HEK293 (cell line): ENCODE data around the gene C6orf118.

Source experiments
- CTCF ChIA-PET: fragments of 350-600 bp; formaldehyde crosslinking; extraction: SDS; loops from one replicate; lab custom pipeline; 2021; ENCODE audit warnings: antibody characterized with exemption; lab: Yijun Ruan, JAX
- POLR2A ChIA-PET: fragments of 300-600 bp; formaldehyde crosslinking; extraction: SDS; loops from one replicate; lab custom pipeline; 2020; ENCODE audit warnings: antibody characterized with exemption, inconsistent platforms; lab: Yijun Ruan, JAX
- H3K27ac ChIP-seq: fragments of 200-500 bp; sonication (Bioruptor generic); 2 replicates; pipeline ENCODE4 v1.5.1; 2014; ENCODE audit warnings: low read depth, low read length, control low read depth, inconsistent platforms; ENCODE audit errors: extremely low read depth
- H3K36me3 ChIP-seq, 2 experiments: fragments of 200-500 bp in 1 of 2; sonication (Bioruptor generic) in 1 of 2; 1 replicate in 1 of 2; 2 replicates in 1 of 2; pipeline ENCODE4 v1.5.1; 2014 to 2017; ENCODE audit warnings: inconsistent platforms in 2 of 2, low read length in 2 of 2; ENCODE audit not compliant: control insufficient read depth in 2 of 2, insufficient read depth in 1 of 2
- H3K4me1 ChIP-seq: fragments of 200-500 bp; sonication (Bioruptor generic); 2 replicates; pipeline ENCODE4 v1.5.1; 2014; ENCODE audit warnings: mild to moderate bottlenecking, low read length, inconsistent platforms; ENCODE audit not compliant: control insufficient read depth, insufficient read depth
- H3K4me3 ChIP-seq: 2 replicates; pipeline ENCODE4 v1.5.1; 2011; ENCODE audit warnings: low read depth, mild to moderate bottlenecking, control low read depth, low read length, moderate library complexity
- H3K9me3 ChIP-seq: fragments of 200-500 bp; sonication (Bioruptor generic); 2 replicates; pipeline ENCODE4 v1.5.1; 2014; ENCODE audit warnings: low read depth, low read length, inconsistent platforms; ENCODE audit not compliant: control insufficient read depth, insufficient read depth
- GLI2 ChIP-seq: fragments of 450-650 bp; formaldehyde crosslinking; IDR thresholded peaks from 2 replicates; pipeline ENCODE4; 2017; ENCODE audit warnings: missing biosample characterization, missing genetic modification characterization, low read depth, borderline replicate concordance
- HOXD13 ChIP-seq: sonication (generic); formaldehyde crosslinking; IDR thresholded peaks from 2 replicates; pipeline ENCODE4 v1.8.0; 2022; ENCODE audit warnings: missing genetic modification reagents, borderline replicate concordance
- KLF10 ChIP-seq: fragments of 450-650 bp; IDR thresholded peaks from 2 replicates; pipeline ENCODE4 v1.5.1; 2018; ENCODE audit warnings: missing biosample characterization, mild to moderate bottlenecking, missing genetic modification characterization
- PRDM1 ChIP-seq: fragments of 450-650 bp; formaldehyde crosslinking; IDR thresholded peaks from 2 replicates; pipeline ENCODE4; 2016; ENCODE audit warnings: missing biosample characterization, missing genetic modification characterization
- SETDB1 ChIP-seq: IDR thresholded peaks from one replicate; pipeline ENCODE4 v1.6.1; 2017; ENCODE audit warnings: mild to moderate bottlenecking, low read length, moderate library complexity, mixed read lengths; ENCODE audit not compliant: insufficient read length
- TCF7L2 ChIP-seq: IDR thresholded peaks from 2 replicates; pipeline ENCODE4 v1.6.1; 2011; ENCODE audit warnings: low read depth, mild to moderate bottlenecking, inconsistent platforms, low read length, moderate library complexity, borderline replicate concordance
- YY2 ChIP-seq: fragments of 450-650 bp; formaldehyde crosslinking; IDR thresholded peaks from 2 replicates; pipeline ENCODE4 v1.5.1; 2016; ENCODE audit warnings: missing biosample characterization, missing genetic modification characterization
- ZBTB20 ChIP-seq: fragments of 450-650 bp; formaldehyde crosslinking; IDR thresholded peaks from 2 replicates; pipeline ENCODE4 v1.5.1; 2016; ENCODE audit warnings: missing biosample characterization, missing genetic modification characterization
- ZNF10 ChIP-seq: fragments of 450-650 bp; formaldehyde crosslinking; IDR thresholded peaks from 2 replicates; pipeline ENCODE4 v1.5.1; 2017; ENCODE audit warnings: missing biosample characterization, missing genetic modification characterization
- ZNF121 ChIP-seq: fragments of 450-650 bp; formaldehyde crosslinking; IDR thresholded peaks from 2 replicates; pipeline ENCODE4 v1.5.1; 2016; ENCODE audit warnings: missing biosample characterization, missing genetic modification characterization
- ZNF214 ChIP-seq: fragments of 450-650 bp; formaldehyde crosslinking; IDR thresholded peaks from 2 replicates; pipeline ENCODE4 v1.5.1; 2017; ENCODE audit warnings: missing biosample characterization, mild to moderate bottlenecking, missing genetic modification characterization, borderline replicate concordance
- ZNF223 ChIP-seq: fragments of 450-650 bp; formaldehyde crosslinking; IDR thresholded peaks from 2 replicates; pipeline ENCODE4 v1.5.1; 2016; ENCODE audit warnings: missing biosample characterization, missing genetic modification characterization
- ZNF239 ChIP-seq: fragments of 450-650 bp; formaldehyde crosslinking; IDR thresholded peaks from 2 replicates; pipeline ENCODE4 v1.5.1; 2016; ENCODE audit warnings: missing biosample characterization, missing genetic modification characterization
- ZNF391 ChIP-seq: fragments of 450-650 bp; formaldehyde crosslinking; IDR thresholded peaks from 2 replicates; pipeline ENCODE4 v1.5.1; 2016; ENCODE audit warnings: low read depth, missing biosample characterization, missing genetic modification characterization, borderline replicate concordance
- ZNF416 ChIP-seq: fragments of 450-650 bp; formaldehyde crosslinking; IDR thresholded peaks from 2 replicates; pipeline ENCODE4 v1.5.1; 2016; ENCODE audit warnings: missing biosample characterization, missing genetic modification characterization
- ZNF785 ChIP-seq: fragments of 450-650 bp; formaldehyde crosslinking; IDR thresholded peaks from 2 replicates; pipeline ENCODE4 v1.5.1; 2016; ENCODE audit warnings: missing biosample characterization, missing genetic modification characterization
- TF ChIP-seq, protein P1 (sequence below): fragments of 450-650 bp; formaldehyde crosslinking; IDR thresholded peaks from 2 replicates; pipeline ENCODE4 v1.5.1; 2017; ENCODE audit warnings: missing biosample characterization, missing genetic modification characterization
- TF ChIP-seq, protein P2 (sequence below): fragments of 450-650 bp; formaldehyde crosslinking; IDR thresholded peaks from 2 replicates; pipeline ENCODE4 v1.5.1; 2017; ENCODE audit warnings: missing biosample characterization, missing genetic modification characterization
- TF ChIP-seq, protein P3 (sequence below): fragments of 450-650 bp; formaldehyde crosslinking; conservative IDR thresholded peaks from 2 replicates; pipeline ENCODE4 v1.5.1; 2016; ENCODE audit warnings: low read depth, missing biosample characterization, missing genetic modification characterization
- TF ChIP-seq, protein P4 (sequence below): fragments of 450-650 bp; formaldehyde crosslinking; IDR thresholded peaks from 2 replicates; pipeline ENCODE4 v1.5.1; 2016; ENCODE audit warnings: missing biosample characterization, missing genetic modification characterization
- TF ChIP-seq, protein P5 (sequence below): fragments of 450-650 bp; formaldehyde crosslinking; IDR thresholded peaks from 2 replicates; pipeline ENCODE4 v1.5.1; 2016; ENCODE audit warnings: missing biosample characterization, missing genetic modification characterization

C6orf118 gene

DNA sequence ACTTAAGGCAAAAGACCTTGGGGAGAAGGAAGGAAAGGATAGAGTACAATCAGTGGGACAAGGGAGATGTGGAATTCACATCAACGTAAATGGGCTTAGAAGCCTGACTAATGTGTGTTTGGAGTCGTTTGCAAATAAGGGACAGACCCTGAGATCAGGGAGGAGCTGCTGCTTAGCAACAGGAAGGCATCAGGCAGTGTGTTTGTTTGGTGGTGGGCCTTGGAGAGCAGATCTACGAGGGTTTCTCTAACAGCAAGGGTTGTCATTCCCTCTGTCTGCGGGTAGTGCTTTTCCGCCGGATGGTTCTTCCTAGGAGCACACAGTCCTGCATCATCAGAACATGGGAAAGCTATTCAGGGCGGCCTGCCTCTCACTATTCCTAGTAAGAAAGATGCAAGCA lies 40.4 kb downstream of the C6orf118 start:
- H3K4me1 ChIP-seq: no peaks in the 10 kb centered on the region
- CTCF ChIA-PET: interaction anchor here (0.7 kb wide), 2 partner anchors 11 to 12 kb away, joined by 3 read pairs; no protein-coding TSS in a partner anchor
- POLR2A ChIA-PET: no interaction called here
- TF ChIP-seq ZNF223 (tag by site-specific recombination) (no peak), HOXD13 (CRISPR knock-in tag) (no peak), ZNF214 (tag by site-specific recombination) (no peak), ZBTB20 (tag by site-specific recombination) (no peak), KLF10 (tag by site-specific recombination) (no peak), ZNF239 (tag by site-specific recombination) (no peak)
- TF ChIP-seq, protein P1, sequence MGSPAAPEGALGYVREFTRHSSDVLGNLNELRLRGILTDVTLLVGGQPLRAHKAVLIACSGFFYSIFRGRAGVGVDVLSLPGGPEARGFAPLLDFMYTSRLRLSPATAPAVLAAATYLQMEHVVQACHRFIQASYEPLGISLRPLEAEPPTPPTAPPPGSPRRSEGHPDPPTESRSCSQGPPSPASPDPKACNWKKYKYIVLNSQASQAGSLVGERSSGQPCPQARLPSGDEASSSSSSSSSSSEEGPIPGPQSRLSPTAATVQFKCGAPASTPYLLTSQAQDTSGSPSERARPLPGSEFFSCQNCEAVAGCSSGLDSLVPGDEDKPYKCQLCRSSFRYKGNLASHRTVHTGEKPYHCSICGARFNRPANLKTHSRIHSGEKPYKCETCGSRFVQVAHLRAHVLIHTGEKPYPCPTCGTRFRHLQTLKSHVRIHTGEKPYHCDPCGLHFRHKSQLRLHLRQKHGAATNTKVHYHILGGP (tag by site-specific recombination): no peak
- TF ChIP-seq, protein P2, sequence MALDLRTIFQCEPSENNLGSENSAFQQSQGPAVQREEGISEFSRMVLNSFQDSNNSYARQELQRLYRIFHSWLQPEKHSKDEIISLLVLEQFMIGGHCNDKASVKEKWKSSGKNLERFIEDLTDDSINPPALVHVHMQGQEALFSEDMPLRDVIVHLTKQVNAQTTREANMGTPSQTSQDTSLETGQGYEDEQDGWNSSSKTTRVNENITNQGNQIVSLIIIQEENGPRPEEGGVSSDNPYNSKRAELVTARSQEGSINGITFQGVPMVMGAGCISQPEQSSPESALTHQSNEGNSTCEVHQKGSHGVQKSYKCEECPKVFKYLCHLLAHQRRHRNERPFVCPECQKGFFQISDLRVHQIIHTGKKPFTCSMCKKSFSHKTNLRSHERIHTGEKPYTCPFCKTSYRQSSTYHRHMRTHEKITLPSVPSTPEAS (tag by site-specific recombination): no peak
- no peak overlapping the region for H3K27ac ChIP-seq
- H3K36me3 ChIP-seq: no peaks in the 10 kb centered on the region
- no peaks in the 10 kb centered on the region for H3K9me3 ChIP-seq
- H3K4me3 ChIP-seq: no peak overlapping the region

DNA sequence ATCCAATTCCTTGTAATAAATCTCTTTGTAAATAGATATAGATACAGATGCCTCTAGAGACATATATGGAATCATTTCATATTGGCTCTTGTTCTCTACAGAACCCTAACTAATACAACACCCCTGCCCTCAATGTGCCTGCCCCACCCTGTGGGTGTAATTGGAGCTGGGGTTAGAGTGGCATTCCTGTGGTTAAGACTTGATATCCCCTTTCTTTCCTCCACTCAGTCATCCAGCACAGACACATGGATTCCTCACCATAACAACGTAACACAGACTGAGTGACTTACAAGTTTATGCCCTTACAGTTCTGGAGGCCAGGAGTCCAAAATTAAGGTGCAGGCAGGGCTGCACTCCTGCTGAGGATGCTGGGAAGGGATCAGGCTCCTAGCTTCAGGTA lies 42.8 kb downstream of the C6orf118 start:
- H3K4me3 ChIP-seq: no peak overlapping the region
- no peaks in the 10 kb centered on the region for H3K9me3 ChIP-seq
- ChIA-PET CTCF (interaction anchor here (0.6 kb wide), 1 partner anchor 464 kb away, joined by 5 read pairs; no protein-coding TSS in a partner anchor), POLR2A (no interaction called here)
- TF ChIP-seq, protein P3, sequence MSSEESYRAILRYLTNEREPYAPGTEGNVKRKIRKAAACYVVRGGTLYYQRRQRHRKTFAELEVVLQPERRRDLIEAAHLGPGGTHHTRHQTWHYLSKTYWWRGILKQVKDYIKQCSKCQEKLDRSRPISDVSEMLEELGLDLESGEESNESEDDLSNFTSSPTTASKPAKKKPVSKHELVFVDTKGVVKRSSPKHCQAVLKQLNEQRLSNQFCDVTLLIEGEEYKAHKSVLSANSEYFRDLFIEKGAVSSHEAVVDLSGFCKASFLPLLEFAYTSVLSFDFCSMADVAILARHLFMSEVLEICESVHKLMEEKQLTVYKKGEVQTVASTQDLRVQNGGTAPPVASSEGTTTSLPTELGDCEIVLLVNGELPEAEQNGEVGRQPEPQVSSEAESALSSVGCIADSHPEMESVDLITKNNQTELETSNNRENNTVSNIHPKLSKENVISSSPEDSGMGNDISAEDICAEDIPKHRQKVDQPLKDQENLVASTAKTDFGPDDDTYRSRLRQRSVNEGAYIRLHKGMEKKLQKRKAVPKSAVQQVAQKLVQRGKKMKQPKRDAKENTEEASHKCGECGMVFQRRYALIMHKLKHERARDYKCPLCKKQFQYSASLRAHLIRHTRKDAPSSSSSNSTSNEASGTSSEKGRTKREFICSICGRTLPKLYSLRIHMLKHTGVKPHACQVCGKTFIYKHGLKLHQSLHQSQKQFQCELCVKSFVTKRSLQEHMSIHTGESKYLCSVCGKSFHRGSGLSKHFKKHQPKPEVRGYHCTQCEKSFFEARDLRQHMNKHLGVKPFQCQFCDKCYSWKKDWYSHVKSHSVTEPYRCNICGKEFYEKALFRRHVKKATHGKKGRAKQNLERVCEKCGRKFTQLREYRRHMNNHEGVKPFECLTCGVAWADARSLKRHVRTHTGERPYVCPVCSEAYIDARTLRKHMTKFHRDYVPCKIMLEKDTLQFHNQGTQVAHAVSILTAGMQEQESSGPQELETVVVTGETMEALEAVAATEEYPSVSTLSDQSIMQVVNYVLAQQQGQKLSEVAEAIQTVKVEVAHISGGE (tag by site-specific recombination): no peak
- no peak for TF ChIP-seq ZNF785 (tag by site-specific recombination)
- TF ChIP-seq ZNF223 (tag by site-specific recombination): no peak
- no peak for TF ChIP-seq TCF7L2
- TF ChIP-seq ZNF416 (tag by site-specific recombination): no peak
- TF ChIP-seq, protein P4, sequence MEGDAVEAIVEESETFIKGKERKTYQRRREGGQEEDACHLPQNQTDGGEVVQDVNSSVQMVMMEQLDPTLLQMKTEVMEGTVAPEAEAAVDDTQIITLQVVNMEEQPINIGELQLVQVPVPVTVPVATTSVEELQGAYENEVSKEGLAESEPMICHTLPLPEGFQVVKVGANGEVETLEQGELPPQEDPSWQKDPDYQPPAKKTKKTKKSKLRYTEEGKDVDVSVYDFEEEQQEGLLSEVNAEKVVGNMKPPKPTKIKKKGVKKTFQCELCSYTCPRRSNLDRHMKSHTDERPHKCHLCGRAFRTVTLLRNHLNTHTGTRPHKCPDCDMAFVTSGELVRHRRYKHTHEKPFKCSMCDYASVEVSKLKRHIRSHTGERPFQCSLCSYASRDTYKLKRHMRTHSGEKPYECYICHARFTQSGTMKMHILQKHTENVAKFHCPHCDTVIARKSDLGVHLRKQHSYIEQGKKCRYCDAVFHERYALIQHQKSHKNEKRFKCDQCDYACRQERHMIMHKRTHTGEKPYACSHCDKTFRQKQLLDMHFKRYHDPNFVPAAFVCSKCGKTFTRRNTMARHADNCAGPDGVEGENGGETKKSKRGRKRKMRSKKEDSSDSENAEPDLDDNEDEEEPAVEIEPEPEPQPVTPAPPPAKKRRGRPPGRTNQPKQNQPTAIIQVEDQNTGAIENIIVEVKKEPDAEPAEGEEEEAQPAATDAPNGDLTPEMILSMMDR: no peak
- no peak for TF ChIP-seq ZNF391 (tag by site-specific recombination)
- no peak for TF ChIP-seq ZNF10
- TF ChIP-seq, protein P5, sequence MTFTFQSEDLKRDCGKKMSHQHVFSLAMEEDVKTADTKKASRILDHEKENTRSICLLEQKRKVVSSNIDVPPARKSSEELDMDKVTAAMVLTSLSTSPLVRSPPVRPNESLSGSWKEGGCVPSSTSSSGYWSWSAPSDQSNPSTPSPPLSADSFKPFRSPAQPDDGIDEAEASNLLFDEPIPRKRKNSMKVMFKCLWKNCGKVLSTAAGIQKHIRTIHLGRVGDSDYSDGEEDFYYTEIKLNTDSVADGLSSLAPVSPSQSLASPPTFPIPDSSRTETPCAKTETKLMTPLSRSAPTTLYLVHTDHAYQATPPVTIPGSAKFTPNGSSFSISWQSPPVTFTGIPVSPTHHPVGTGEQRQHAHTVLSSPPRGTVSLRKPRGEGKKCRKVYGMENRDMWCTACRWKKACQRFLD: no peak
- TF ChIP-seq SETDB1: no peak
- no peak for TF ChIP-seq ZNF121 (tag by site-specific recombination)
- TF ChIP-seq PRDM1 (tag by site-specific recombination): no peak
- TF ChIP-seq GLI2: no peak
- TF ChIP-seq YY2 (tag by site-specific recombination): no peak
- no peaks in the 10 kb centered on the region for H3K36me3 ChIP-seq
- no peak overlapping the region for H3K27ac ChIP-seq
- H3K4me1 ChIP-seq: no peaks in the 10 kb centered on the region
